GM12878 (cell line): Measurements from ENCODE around the gene PRDM2. TPM values are rescaled to one million over a fixed set of nuclear protein-coding genes. Genes with fewer than 3 reads are reported as not detected.
A peak's percentile ranks its signal among the peaks of the same experiment; 100 is the strongest.

Experiments used
- ATAC-seq: fragments of 200-7000 bp; cut with Tn5 transposase; 3 replicates; pipeline ENCODE4 v1.9.1; 2020; ENCODE audit warnings: mild to moderate bottlenecking, moderate library complexity
- BruUV-seq: library from RNA; stranded (reverse); fragments of 400-500 nt; replicated peaks from 2 replicates; lab custom pipeline; 2021; lab: Mats Ljungman, UMichigan
- CTCF ChIA-PET: fragments of 300-600 bp; sonication (Branson Sonifier 250); formaldehyde crosslinking; extraction: SDS; loops from one replicate; lab custom pipeline; 2021; ENCODE audit warnings: inconsistent platforms; lab: Yijun Ruan, JAX
- POLR2A ChIA-PET: fragments of 350-600 bp; formaldehyde crosslinking; extraction: SDS; loops from one replicate; lab custom pipeline; 2021; ENCODE audit warnings: inconsistent platforms; lab: Charles Lee
- RAD21 ChIA-PET: fragments of 300-600 bp; sonication (Branson Sonifier 250); formaldehyde crosslinking; loops from one replicate; lab custom pipeline; 2023; ENCODE audit warnings: antibody characterized with exemption; ENCODE audit not compliant: unreplicated experiment; lab: Charles Lee
- SMC1A ChIA-PET: fragments of 300-600 bp; sonication (Branson Sonifier 250); formaldehyde crosslinking; loops from one replicate; lab custom pipeline; 2023; ENCODE audit not compliant: unreplicated experiment, uncharacterized antibody; lab: Charles Lee
- DNase-seq: peaks from one replicate; pipeline ENCODE4 v3.0.0-alpha.2; 2011; ENCODE audit warnings: low read depth, low spot score
- FAIRE-seq: peaks from 3 replicates; lab custom pipeline; 2011; peaks lifted over from hg19 to GRCh38; lab: Jason Lieb, UNC
- H2AFZ ChIP-seq: 2 replicates; pipeline ENCODE4 v1.6.0; 2011; ENCODE audit warnings: low read depth, low read length, control low read depth; ENCODE audit not compliant: control insufficient read depth
- H3K27ac ChIP-seq: 2 replicates; pipeline ENCODE4 v1.5.1; 2011; ENCODE audit warnings: control low read depth; ENCODE audit not compliant: control insufficient read depth, insufficient read depth
- H3K27me3 ChIP-seq, 2 experiments: replicated peaks in 1 of 2; 2 replicates each; pipeline versions ENCODE4 v1.6.0 to v1.6.1; 2011; ENCODE audit warnings: low read length in 1 of 2; ENCODE audit not compliant: control insufficient read depth in 2 of 2, insufficient read depth in 2 of 2
- H3K36me3 ChIP-seq, 2 experiments: 2 replicates each; pipeline ENCODE4 v1.5.1; 2011; ENCODE audit warnings: low read length in 1 of 2; ENCODE audit not compliant: control insufficient read depth in 2 of 2, insufficient read depth in 2 of 2
- H3K4me1 ChIP-seq: 2 replicates; pipeline ENCODE4 v1.6.1; 2011; ENCODE audit warnings: mild to moderate bottlenecking, low read length, moderate library complexity, mixed read lengths; ENCODE audit not compliant: control insufficient read depth, insufficient read depth
- H3K4me2 ChIP-seq: 2 replicates; pipeline ENCODE4 v1.6.0; 2011; ENCODE audit warnings: control low read depth; ENCODE audit not compliant: control insufficient read depth, insufficient read depth
- H3K4me3 ChIP-seq: fragments of 200-600 bp; sonication (generic); 2 replicates; pipeline ENCODE4 v1.5.1; 2016
- H3K79me2 ChIP-seq: 2 replicates; pipeline ENCODE4 v1.6.0; 2011; ENCODE audit warnings: low read length; ENCODE audit not compliant: control insufficient read depth, insufficient read depth
- H3K9ac ChIP-seq: 2 replicates; pipeline ENCODE4 v1.8.0; 2011; ENCODE audit warnings: low read length, control low read depth, mixed read lengths; ENCODE audit not compliant: control insufficient read depth, insufficient read depth
- H3K9me3 ChIP-seq: replicated peaks from 3 replicates; pipeline ENCODE4 v1.5.1; 2011; ENCODE audit warnings: mild to moderate bottlenecking, low read length; ENCODE audit not compliant: control insufficient read depth, insufficient read depth
- H4K20me1 ChIP-seq: 2 replicates; pipeline ENCODE4 v1.6.0; 2011; ENCODE audit not compliant: control insufficient read depth, insufficient read depth
- CBFB ChIP-seq: IDR thresholded peaks from 2 replicates; pipeline ENCODE4 v1.6.1; 2016; ENCODE audit warnings: antibody characterized with exemption, low read depth
- CBX5 ChIP-seq: sonication (generic); IDR thresholded peaks from 2 replicates; pipeline ENCODE4 v1.6.1; 2016; ENCODE audit warnings: low read depth, moderate library complexity, mild to moderate bottlenecking, inconsistent platforms
- CUX1 ChIP-seq: IDR thresholded peaks from 2 replicates; pipeline ENCODE4 v1.6.1; 2012; ENCODE audit warnings: improper control_type of control experiment, low read depth, low read length; ENCODE audit not compliant: insufficient replicate concordance
- DPF2 ChIP-seq: fragments of 450-650 bp; IDR thresholded peaks from 2 replicates; pipeline ENCODE4 v1.6.1; 2017; ENCODE audit warnings: mild to moderate bottlenecking
- EED ChIP-seq: sonication (generic); IDR thresholded peaks from 2 replicates; pipeline ENCODE4 v1.6.1; 2016; ENCODE audit warnings: antibody characterized with exemption, low read depth
- HDAC2 ChIP-seq: fragments of 200-600 bp; sonication (generic); IDR thresholded peaks from 2 replicates; pipeline ENCODE4 v1.6.1; 2017
- NFXL1 ChIP-seq: fragments of 450-650 bp; IDR thresholded peaks from 2 replicates; pipeline ENCODE4 v1.6.1; 2017; ENCODE audit warnings: antibody characterized with exemption, mild to moderate bottlenecking, borderline replicate concordance
- NR2C2 ChIP-seq: IDR thresholded peaks from 2 replicates; pipeline ENCODE4 v1.6.1; 2011; ENCODE audit warnings: borderline replicate concordance, low read depth; ENCODE audit not compliant: control insufficient read depth, insufficient read length
- PAX8 ChIP-seq: fragments of 450-650 bp; IDR thresholded peaks from 2 replicates; pipeline ENCODE4 v1.6.1; 2017; ENCODE audit warnings: mild to moderate bottlenecking, moderate library complexity
- PML ChIP-seq: IDR thresholded peaks from 2 replicates; pipeline ENCODE4 v1.6.1; 2012; ENCODE audit warnings: low read length, inconsistent platforms
- RBBP5 ChIP-seq: fragments of 200-600 bp; sonication (generic); conservative IDR thresholded peaks from 2 replicates; pipeline ENCODE4 v1.6.1; 2016
- SMAD1 ChIP-seq: fragments of 450-650 bp; IDR thresholded peaks from 2 replicates; pipeline ENCODE4 v1.6.1; 2018; ENCODE audit warnings: mild to moderate bottlenecking, low read depth; ENCODE audit not compliant: partially characterized antibody
- ZNF592 ChIP-seq: fragments of 450-650 bp; IDR thresholded peaks from 2 replicates; pipeline ENCODE4 v1.6.1; 2017; ENCODE audit warnings: mild to moderate bottlenecking, moderate library complexity
- ZNF622 ChIP-seq: fragments of 450-650 bp; IDR thresholded peaks from 2 replicates; pipeline ENCODE4 v1.6.1; 2017; ENCODE audit warnings: mild to moderate bottlenecking, inconsistent platforms
- ZZZ3 ChIP-seq: IDR thresholded peaks from 2 replicates; pipeline ENCODE4 v1.6.1; 2011; ENCODE audit warnings: low read depth; ENCODE audit not compliant: control insufficient read depth, insufficient read length
- WGBS: methylation state at CpG from one replicate; pipeline ENCODE4 v1.1.6; 2016; ENCODE audit warnings: low lambda C conversion rate; ENCODE audit not compliant: insufficient replicate concordance, insufficient coverage; ENCODE audit errors: missing lambda C conversion rate; 5-methylcytosine and 5-hydroxymethylcytosine counted together
- in situ Hi-C: fragments of 300-500 bp; cut with MboI; formaldehyde crosslinking; loops from 9 replicates; pipeline ENCODE4 v1.14.3; 2018; ENCODE audit warnings: mixed read lengths
- intact Hi-C: fragments of 100-400 bp; cut with micrococcal nuclease; formaldehyde crosslinking; loops from one replicate; pipeline ENCODE4 v1.14.2; 2022; ENCODE audit not compliant: unreplicated experiment
- polyA plus RNA-seq, 11 experiments: library from polyadenylated mRNA; depleted of rRNA in 4 of 11; unstranded in 6 of 11; stranded (reverse) in 5 of 11; fragments of >200 nt; fragmentation: Nextera tagmentation in 4 of 11; fragmentation: Illumina TruSeq in 1 of 11; extraction: Ambion mirVana in 4 of 11; extraction: Trizol in 1 of 11; gene quantifications; 1 replicate in 1 of 11; 2 replicates in 10 of 11; pipeline versions ENCODE4 v1.2.1 to v1.2.3, GENCODE V29; 2011 to 2016; ENCODE audit warnings: inconsistent platforms in 2 of 11, missing spikeins in 2 of 11, low read depth in 1 of 11
- total RNA-seq, 4 experiments: library from RNA; depleted of rRNA in 3 of 4; stranded (reverse); fragments of >200 nt in 3 of 4; fragmentation: Illumina TruSeq in 1 of 4; extraction: Trizol in 1 of 4; gene quantifications; 2 replicates each; pipeline versions ENCODE4 v1.2.1 to v1.2.3, GENCODE V29; 2013 to 2021

The PRDM2 gene
- total and polyA plus RNA-seq, 10 of the 15 experiments (the other 5 are each of a cell fraction or from before 2014, with no cell fraction given), result 8.4 to 45.1 (median 23.5) TPM

- Histone ChIP-seq H3K4me3 (peak overlapping the region; percentile 79), H3K36me3 (no peaks in the 10 kb centered on the region), H3K4me2 (peak overlapping the region; percentile 79), H3K79me2 (peaks cover 64% of the 10 kb centered on the region), H3K9ac (peak overlapping the region; percentile 90), H3K4me1 (peaks cover 22% of the 10 kb centered on the region), H2AFZ (peak overlapping the region; percentile 11), H3K9me3 (no peaks in the 10 kb centered on the region; the same call in 2 of the 3 replicates), H4K20me1 (no peaks in the 10 kb centered on the region), H3K27me3 (no peaks in the 10 kb centered on the region), H3K27ac (peak overlapping the region; percentile 96)
- in situ Hi-C loops, result loop anchor here (25.0 kb wide), 1 partner anchor 1638 kb away; the partner anchor contains the start of gene TNFRSF8
- WGBS, result 1% methylated on average over 46 of the region's 48 CpGs
- ChIA-PET RAD21 (interaction anchor here (0.7 to 17.5 kb wide), 4 partner anchors 12 to 49 kb away, joined by 4 to 367 read pairs (median 14); no protein-coding TSS in a partner anchor), POLR2A (interaction anchor here (1.0 to 5.1 kb wide), 7 partner anchors 8 to 48 kb away, joined by 3 to 60 read pairs (median 7); no protein-coding TSS in a partner anchor), CTCF (interaction anchor here (0.6 to 10.6 kb wide), 2 partner anchors 28 to 33 kb away, joined by 4 to 212 read pairs; no protein-coding TSS in a partner anchor), SMC1A (interaction anchor here (0.8 to 19.7 kb wide), 5 partner anchors 13 to 56 kb away, joined by 4 to 425 read pairs (median 4); no protein-coding TSS in a partner anchor)
- intact Hi-C loops, result loop anchor here (5.0 kb wide), 2 partner anchors 33 to 52 kb away; no protein-coding TSS in a partner anchor
- peak; percentile 44 for ATAC-seq
- TSS peak; percentile 71 for BruUV-seq
- no peak for FAIRE-seq
- DNase-seq, result no peak
- no peak for TF ChIP-seq CBFB
- no peak for TF ChIP-seq CUX1
- TF ChIP-seq EED, result no peak
- no peak for TF ChIP-seq CBX5
- TF ChIP-seq NFXL1, result no peak
- no peak for TF ChIP-seq ZZZ3
- TF ChIP-seq RBBP5, result no peak
- peak; percentile 65; the same call in 1 of the 2 replicates for TF ChIP-seq DPF2
- TF ChIP-seq ZNF622, result no peak
- peak; percentile 46; the same call in 1 of the 2 replicates for TF ChIP-seq PML
- no peak for TF ChIP-seq ZNF592
- TF ChIP-seq NR2C2, result no peak
- TF ChIP-seq PAX8, result no peak; the same call in 1 of the 2 replicates
- no peak for TF ChIP-seq HDAC2
- TF ChIP-seq SMAD1, result no peak
Observed at GRCh38 chr1:13700521-13701270, 708 bp downstream of the PRDM2 start.
